HG03460 (cell line): Measurements from ENCODE around the gene CREB5.

Experiments
- ATAC-seq: cut with Tn5 transposase; IDR thresholded peaks from one replicate; pipeline ENCODE4 v1.9.1; 2021; ENCODE audit not compliant: unreplicated experiment

The CREB5 gene

DNA sequence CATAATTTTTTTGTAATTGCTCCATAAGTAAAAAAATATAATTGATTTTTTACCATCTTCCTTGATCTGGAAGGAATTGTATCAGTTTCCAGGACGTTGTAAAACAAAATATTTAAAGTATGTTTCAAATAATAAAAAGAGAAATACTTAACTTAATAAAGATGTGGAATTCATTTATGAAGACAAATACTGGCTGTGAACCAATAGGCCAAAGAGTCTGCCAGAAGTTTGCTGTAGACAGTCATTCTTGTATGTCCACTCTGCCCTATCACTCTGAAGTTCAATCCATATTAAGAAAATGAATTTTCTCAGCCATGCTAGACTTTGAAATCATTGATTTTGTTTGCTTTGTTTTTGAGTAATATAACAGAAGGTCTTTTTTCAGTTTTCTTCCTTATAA lies 289.4 kb downstream of the CREB5 start:
- no peak for ATAC-seq

DNA sequence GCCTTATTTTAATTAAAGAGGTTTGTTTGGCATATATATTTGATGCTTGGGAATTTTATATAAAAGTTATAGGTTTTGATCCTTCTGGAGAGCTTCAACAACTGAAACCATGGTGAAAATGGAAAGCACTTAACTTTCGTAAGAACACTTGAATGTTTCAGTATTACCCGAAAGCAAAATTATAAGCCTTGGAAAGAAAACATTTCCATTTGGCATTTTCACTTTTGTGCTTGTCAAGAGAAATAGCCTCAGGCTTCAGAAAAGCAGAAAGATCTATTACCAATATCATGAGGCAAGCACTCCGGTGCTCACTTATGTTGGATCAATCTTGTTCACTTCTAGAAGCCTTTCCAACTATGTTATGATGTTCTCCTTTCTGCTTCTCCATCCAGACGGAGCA lies 289.9 kb downstream of the CREB5 start:
- no peak for ATAC-seq

DNA sequence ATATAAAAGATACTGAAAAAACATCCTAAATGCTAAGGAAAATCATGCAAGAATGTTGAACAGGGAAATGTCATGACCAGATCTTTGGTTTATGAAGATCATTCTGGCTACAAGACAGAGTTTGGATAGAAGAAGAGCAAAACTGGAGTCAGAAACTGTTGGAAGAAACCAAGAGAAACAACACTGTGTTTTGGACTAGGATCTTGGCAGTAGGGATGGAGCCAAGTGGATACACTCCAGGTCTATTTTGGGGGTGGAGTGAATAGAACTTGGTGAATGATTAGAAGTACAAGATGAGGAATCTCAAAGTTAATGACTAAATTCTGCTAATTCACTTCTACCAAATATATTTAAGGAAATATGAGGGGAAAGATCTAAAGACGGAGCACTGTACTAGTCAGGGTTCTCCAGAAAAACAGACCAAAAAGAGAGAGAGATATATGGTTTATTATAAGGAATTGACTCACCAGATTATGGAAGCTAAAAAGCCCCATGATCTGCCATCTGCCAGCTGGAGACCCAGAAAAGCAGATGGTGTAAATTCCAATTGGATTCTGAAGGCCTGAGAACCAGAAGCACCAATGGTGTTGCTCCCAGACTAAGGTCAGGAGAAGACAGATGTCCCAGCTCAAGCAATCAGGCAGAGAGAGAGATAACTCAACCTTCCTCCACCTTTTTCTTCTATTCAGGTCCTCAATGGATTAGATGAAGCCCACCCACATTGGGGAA lies 290.9 kb downstream of the CREB5 start:
- no peak for ATAC-seq

DNA sequence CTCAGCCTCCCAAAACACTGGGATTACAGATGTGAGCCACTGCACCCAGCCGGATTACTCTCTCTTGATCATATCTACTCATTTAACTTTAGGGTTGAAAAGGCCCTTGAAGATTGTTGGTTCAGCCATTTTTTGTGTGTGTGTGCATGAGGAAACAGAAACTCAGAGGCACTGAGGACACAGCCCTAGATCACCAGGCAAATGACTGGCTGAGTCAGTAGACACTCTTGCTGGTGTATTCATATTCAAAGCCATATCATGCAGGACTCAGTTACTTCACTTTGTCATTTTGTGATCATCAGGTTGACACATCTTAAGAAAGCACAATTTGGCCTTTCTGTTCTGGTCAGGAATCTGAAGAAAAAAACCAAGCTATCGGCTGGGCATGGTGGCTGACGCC lies 292.4 kb downstream of the CREB5 start:
- no peak for ATAC-seq

DNA sequence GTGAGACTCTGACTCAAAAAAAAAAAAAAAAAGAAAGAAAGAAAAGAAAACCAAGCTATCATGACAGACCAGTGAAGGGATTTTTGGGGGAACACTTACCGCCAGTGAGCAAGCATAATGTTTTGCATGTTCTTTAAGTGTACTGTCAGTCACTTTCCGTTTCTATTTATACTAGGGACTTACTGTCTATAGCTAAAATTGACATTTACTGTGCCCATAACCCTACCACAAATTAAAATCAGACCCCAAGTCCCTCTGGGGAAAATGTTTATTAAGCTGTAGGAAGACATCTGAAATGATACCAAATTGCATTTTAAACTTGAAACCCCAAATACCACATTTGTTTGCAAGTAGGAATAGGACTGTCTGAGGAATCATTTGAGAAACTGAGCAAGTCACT lies 293.0 kb downstream of the CREB5 start:
- ATAC-seq, result peak; percentile 80

DNA sequence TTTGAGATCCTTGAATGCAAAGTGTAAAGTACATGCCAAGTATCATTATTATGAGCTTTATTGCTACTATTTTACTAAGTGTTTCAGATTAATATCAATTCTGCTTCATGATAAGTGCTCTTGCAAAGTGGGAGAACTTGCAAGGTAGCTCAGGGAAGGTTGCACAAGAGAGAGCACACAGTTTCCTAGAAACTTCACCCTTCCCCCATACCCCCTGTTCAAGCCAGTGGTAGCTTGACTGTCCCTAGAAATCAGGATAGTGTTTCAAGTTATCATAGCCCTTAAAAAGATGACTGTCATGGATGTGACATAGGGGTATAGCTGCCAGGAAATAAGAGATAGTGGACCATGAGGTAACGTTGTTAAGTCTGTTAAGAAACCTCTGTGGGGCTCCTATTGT lies 294.3 kb downstream of the CREB5 start:
- no peak for ATAC-seq

DNA sequence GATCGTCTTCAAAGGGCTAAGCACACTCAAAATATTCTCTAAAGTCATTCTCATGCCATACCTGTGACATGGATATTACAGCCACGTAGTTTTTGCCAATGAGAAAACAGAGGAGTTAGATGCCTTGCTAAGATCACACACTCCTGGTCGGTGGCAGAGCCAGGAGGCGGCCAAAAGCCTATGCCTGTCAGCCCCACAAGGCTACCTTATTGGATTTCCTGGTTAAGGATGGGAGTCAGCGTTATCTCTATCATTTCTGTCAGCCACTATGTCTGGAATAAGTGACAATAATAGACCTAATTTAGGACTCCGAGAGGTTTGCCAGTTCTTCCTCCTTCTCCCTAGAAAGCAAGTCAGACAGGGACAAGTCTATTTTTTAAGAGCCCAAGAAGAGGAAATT lies 295.0 kb downstream of the CREB5 start:
- no peak for ATAC-seq

DNA sequence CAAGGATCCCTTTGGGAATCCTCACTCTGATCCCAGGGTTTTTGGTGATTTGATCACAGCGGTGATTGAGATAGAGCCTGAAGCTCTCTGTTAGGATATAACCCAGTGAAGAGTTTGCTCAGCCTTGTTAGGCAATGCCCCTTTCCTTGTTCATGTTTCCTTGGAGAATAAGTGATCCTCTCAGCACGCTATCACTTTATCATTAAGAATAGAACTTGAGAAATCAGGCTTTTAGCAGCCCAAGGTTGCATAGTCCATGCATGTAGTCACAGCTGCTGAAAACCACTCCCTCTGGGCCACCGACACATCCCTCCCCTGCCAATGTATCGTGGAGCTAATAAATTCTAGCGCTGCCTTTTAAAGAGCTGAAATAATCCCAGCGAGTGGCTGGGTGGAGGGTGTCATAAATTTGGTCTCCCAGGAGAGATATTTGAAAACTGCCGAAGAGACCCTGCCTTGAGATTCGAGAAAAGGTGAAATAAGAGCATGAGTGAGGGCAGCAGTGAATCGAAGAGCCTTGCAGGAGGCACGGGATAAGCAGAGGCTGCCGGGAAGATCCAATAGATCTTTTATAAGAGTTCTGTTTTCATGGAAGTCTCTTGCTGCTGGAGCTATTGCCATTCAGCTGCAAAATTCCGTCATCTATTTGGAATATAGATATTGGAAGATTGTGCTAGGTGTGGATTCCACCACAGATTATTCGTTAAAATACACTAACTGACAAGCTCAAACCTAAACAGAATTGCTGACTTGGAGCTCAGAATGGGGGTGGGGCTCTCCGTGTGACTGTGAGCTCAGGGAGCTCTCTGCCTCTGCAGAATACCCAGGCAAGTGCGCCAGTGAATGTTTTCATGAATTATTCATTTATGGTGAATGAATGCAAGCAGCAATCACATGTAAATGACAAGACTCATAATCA lies 296.0 kb downstream of the CREB5 start:
- no peak for ATAC-seq

DNA sequence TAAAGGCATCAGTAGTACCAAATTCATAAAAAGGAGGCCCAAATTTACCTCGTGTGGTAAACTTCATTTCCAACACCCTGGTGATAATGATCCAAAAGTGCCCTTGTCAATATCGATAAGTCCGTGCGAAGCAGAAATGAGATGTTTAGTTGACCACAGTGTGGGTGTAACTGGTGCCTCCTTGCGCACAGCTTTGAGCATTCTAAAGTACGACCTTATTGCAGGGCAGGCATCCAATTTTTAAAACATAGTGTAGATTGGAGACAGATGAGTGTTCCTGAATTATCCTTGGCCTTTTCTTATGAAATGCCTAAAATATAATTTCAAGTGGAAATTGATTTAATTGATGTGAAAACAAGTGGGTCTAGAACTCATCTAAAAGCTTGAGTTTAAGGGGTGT lies 297.4 kb downstream of the CREB5 start:
- ATAC-seq, result no peak

DNA sequence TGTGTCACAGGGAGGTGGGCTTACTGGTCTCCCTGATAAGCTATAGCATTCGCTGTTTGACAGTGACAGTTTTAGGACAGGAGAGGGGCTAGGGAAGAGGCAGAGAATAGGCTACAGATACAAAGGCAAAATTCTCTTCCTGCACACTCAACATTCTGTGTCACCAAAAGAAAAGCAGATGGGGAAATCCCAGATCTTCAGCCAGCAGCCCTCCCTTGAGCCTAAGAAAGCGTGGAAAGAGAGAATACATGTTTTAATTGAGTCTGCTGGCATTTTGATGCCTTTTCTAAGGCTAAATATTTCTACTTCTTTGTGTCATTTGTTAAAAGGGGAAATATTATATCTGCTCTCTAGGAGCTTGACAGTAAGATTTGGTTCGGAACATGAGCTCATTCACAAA lies 298.8 kb downstream of the CREB5 start:
- no peak for ATAC-seq

DNA sequence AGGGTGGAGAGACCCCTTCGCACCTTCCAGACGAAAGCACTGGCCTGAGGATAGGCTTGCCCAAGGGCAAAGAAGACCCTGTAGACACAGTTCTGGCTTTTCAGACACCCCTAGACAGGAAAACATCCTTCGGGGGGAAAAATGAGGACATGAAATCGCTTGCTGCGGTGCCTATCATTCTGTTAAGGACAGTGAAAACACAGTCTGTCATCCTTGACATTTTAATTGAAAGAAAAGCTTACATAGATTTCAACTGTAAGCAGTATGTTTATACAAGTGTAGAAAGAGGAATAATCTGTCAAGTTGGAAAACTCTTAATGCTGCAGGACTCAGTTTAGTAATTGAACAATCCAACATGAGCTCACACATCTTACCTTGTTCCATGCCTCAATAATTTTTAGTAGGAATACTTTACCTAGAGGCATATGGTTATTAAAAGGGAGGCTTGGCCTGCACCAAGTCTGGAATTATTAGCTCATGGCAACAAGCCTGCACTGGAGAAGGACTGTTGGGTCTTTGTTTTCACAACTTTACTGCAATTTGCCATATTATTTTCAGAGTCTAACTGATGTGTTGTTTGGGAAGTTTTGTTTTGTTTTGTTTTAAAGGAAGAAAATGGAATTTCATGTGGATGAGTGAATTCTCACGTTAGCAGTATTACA lies 302.3 kb downstream of the CREB5 start:
- ATAC-seq, result no peak

DNA sequence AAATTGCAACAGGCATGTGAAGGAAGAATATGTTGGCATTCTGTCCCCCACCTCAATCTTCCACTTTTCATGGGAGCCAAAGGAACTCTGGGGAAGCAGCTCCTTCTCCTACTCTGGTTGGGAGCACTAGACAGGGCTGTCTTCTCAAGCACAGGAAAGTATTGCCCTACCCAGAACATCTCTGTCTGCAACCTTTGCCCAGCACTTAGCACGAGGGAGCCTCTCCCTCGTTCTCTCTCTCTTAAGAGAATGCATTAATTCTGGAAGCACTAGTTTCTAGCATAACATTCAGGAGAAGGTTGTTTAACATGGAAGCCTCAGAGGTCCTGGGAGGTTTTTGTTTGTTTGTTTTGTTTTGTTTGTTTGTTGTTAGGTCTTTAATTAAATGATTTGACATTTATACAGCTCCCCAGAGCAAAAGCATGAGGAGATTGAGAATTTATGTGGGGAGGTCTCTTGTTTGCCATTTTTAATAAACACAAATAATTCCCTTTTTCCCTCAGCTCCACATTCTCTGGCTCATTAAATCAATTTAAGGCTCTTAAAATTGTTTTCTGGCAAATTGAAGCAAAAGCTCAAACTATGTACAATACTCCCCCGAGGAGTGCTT lies 305.2 kb downstream of the CREB5 start:
- no peak for ATAC-seq

DNA sequence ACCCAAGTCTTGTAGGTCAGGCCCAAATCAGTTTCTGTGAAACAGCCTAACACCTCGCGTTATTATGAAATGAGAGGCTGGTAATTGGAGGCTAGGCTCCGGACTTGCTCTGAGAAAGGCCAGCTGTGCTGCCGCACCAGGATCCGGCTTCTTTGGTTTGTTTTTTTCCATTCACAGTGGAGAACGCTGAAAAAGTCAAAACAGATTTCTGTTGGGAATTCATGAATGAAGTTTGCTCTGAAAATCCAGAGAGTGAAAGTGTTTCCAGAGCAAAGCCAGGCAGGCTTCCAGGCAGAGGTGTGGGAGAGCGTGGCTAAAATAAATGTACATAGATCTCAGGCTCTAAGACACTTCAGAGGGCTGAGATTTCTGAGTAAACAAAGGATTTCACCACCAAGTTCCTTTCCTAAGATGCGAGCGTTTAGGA lies 305.8 kb downstream of the CREB5 start:
- ATAC-seq, result no peak

DNA sequence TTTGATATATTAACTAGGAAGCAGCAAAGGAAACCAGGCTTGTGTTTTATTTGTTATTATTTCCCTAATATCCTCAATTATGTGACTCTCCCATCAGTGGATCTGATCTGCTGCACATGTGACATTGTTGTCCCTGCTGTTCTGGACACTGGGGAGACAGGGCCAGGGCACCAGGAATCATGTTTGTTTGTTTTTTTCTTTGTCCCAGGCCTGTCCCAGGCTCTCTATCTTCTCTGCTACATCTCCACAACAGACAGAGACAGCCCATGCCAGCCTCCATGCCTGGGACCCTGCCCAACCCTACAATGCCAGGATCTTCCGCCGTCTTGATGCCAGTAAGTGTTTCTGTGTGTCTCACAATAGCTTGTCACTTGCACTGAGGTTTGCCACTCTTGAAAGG lies 306.2 kb downstream of the CREB5 start:
- ATAC-seq, result no peak

DNA sequence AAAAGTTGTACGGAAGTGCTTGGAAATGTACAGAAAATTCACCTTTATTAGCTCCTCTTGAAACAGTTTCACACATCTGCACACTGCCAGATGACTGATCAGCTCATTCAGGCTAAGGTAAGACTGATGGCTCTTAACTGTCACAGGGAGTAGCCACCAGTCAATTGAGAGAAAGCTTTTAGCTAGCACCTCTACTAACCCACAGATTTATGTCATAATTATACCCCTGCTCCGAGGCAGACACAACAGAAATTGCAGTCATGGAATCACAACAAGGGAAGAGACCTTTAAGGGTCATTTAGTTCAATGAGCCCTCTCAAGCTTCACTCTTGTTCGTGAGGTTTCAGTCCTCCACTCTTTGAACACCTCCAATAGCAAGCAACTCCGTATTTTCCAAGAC lies 310.4 kb downstream of the CREB5 start:
- ATAC-seq, result no peak

DNA sequence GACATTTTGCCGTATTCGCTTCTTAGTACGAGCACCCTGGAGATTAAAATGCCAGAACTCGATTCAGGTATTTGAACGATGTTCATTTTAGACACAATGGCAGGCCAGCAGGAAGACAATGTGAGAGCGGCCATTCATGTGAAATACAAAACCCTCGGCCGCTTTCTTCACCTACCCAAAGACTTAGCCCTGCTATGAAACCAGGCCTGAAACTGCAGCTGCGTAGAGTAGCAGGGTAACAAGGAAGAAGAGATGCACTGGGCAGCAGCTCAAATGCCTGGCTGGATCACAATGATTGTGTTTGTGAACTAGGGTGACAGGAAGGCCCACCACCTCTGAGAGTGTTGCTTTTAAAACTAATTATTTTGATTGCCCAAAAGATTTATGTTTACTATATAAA lies 311.0 kb downstream of the CREB5 start:
- no peak for ATAC-seq

DNA sequence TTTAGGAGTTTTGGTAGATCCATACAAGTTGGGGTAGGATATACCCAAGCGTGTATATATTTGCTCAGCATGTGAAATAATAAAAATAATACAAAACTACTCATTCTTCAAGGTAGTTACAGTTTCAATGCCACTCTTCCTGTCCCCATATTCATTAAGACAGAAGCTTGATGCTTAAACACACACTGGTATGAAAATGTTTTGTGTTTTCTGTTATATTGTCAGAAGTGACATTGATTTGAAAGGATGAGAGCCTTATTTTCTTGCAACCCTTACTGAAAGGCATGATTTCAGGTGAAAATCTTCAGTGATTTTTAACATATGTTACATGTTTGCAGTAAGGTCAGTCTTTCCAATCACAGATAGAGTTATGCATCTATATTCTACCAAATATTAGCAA lies 312.2 kb downstream of the CREB5 start:
- ATAC-seq, result no peak

DNA sequence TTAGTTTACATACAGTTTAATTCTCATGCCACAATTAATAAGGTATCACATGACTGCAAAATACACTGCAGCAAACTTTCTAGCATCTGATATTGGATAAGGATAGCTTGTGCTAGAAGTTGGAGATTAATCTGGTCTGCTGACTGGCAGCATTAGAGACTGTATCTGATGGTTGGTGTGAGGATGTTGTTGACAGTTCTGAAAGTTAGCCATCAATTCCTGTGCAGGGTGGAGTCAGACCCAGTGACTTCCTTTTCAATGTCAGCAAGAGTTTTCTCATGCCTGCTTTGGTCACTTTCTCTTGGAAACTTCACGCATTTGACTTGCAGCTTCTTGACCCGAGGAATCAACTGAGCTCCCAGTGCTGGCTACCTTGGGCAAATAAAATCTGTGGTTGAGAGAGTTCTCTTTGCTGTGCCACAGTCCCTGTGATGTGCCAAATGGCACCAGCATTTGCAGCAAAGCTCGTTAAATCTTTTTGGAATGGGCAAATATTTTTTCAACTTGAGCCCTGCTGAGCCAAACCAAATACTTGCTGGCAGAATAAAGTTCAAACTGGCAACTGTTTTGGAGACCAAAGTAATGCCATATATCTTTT lies 312.8 kb downstream of the CREB5 start:
- ATAC-seq, result no peak

DNA sequence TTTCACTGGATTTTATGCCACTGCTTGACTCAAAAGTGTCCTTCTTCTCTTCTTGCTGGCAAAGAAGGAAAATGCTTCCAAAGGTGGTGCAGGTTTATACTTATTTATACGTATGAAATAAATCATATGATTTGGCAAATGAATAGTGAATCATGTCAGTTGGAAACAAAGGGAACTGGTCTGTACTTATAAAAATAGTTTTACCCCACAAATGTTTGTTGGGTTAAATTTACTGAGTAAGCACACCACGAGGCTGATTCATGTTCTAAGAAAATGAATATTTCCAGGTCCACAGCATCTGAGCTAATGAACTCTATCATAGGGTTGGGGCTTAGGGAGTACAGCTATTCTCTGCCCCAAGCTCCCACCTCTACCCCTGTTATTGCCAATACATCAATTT lies 313.6 kb downstream of the CREB5 start:
- ATAC-seq, result no peak

DNA sequence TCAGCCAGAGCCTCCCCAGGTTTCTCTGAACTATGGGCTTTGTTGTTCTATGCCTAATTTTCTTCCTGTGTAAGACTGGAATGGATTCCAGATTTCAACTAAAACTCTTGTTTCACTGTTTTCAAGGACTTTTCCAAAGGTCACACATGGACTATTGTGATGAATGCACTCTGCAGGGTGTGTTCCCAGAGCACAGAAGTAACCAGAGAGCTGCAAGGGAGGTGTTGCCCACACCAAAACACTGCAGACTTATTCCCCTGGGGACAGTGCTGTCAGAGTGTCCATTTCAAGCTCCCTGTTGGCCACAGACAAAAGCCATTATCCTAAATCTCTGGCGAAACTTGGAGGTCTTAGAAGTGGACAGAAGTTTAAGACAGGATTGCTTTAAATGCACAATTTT lies 314.2 kb downstream of the CREB5 start:
- no peak for ATAC-seq

DNA sequence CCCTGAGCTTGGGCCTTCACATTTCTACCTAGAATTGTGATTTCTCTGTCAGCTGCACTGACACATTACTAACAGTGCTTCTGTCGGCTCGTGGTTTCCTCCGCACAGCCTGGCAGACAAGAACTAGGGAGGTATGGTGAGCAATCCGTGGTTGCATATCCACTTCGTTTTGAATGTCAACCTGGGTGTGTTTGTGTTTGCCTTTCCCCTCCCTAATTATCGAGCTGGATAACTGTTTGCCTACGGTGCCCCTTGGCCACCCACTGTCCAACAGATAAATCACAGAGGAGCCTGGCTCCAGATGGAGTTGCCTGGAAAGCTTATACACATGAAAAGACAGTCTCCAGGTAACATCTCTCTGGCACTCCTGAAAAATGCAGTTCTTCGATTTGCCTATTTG lies 317.0 kb downstream of the CREB5 start:
- ATAC-seq, result no peak
